OCI-LY7 (cell line): ENCODE data around the gene SPO11. TPM values are rescaled to one million over a fixed set of nuclear protein-coding genes. Genes with fewer than 3 reads are reported as not detected.

Experiments
- BruUV-seq: library from RNA; stranded (reverse); fragments of 400-500 nt; replicated peaks from 2 replicates; lab custom pipeline; 2021; lab: Mats Ljungman, UMichigan
- CTCF ChIA-PET: fragments of 300-600 bp; sonication (Branson Sonifier 250); formaldehyde crosslinking; loops from one replicate; lab custom pipeline; 2022; ENCODE audit warnings: antibody characterized with exemption; ENCODE audit not compliant: unreplicated experiment; lab: Charles Lee
- POLR2A ChIA-PET: fragments of 300-600 bp; sonication (Branson Sonifier 250); formaldehyde crosslinking; loops from one replicate; lab custom pipeline; 2022; ENCODE audit warnings: antibody characterized with exemption; lab: Charles Lee
- DNase-seq: peaks from one replicate; pipeline ENCODE4 v3.0.0-alpha.2; 2015; ENCODE audit warnings: low spot score
- H2AFZ ChIP-seq: fragments of 200-600 bp; sonication (generic), shearing (Covaris generic); 2 replicates; pipeline ENCODE4 v1.6.1; 2014; ENCODE audit warnings: mild to moderate bottlenecking, antibody characterized with exemption, low read length, moderate library complexity
- H3K27ac ChIP-seq: fragments of 200-600 bp; sonication (generic); 2 replicates; pipeline ENCODE4 v1.5.1; 2014; ENCODE audit warnings: mixed run types, low read depth, mild to moderate bottlenecking, moderate library complexity, low read length, inconsistent platforms; ENCODE audit not compliant: poor library complexity, severe bottlenecking
- H3K36me3 ChIP-seq: fragments of 200-600 bp; sonication (generic); 2 replicates; pipeline ENCODE4 v1.6.1; 2014; ENCODE audit warnings: mild to moderate bottlenecking, antibody characterized with exemption, low read length, moderate library complexity, mixed read lengths; ENCODE audit not compliant: insufficient read depth
- H3K4me1 ChIP-seq: fragments of 200-600 bp; sonication (generic); 2 replicates; pipeline ENCODE4 v1.5.1; 2014; ENCODE audit warnings: mild to moderate bottlenecking, low read length; ENCODE audit not compliant: insufficient read depth, poor library complexity, severe bottlenecking
- H3K4me2 ChIP-seq: fragments of 200-600 bp; sonication (generic); 2 replicates; pipeline ENCODE4 v1.6.1; 2014; ENCODE audit warnings: mild to moderate bottlenecking, low read length
- H3K4me3 ChIP-seq: fragments of 200-600 bp; sonication (generic); 2 replicates; pipeline ENCODE4 v1.5.1; 2014; ENCODE audit warnings: mild to moderate bottlenecking, low read depth, low read length; ENCODE audit not compliant: poor library complexity, severe bottlenecking
- H3K79me2 ChIP-seq: fragments of 200-600 bp; sonication (generic); 2 replicates; pipeline ENCODE4 v1.6.1; 2016; ENCODE audit warnings: low read depth, mild to moderate bottlenecking, low read length, moderate library complexity, mixed read lengths; ENCODE audit not compliant: insufficient read depth
- H3K9me2 ChIP-seq: fragments of 200-600 bp; sonication (generic); 2 replicates; pipeline ENCODE4 v1.6.1; 2016; ENCODE audit warnings: mild to moderate bottlenecking, low read length, mixed read lengths; ENCODE audit not compliant: insufficient read depth
- H3K9me3 ChIP-seq: fragments of 200-600 bp; sonication (generic); 2 replicates; pipeline ENCODE4 v1.6.1; 2014; ENCODE audit warnings: mild to moderate bottlenecking, mixed run types, low read length, mixed read lengths
- H4K20me1 ChIP-seq: fragments of 200-600 bp; sonication (generic); 2 replicates; pipeline ENCODE4 v1.6.1; 2014; ENCODE audit warnings: mild to moderate bottlenecking, antibody characterized with exemption, low read length, moderate library complexity, mixed read lengths; ENCODE audit not compliant: insufficient read depth
- EZH2phosphoT487 ChIP-seq: fragments of 200-600 bp; sonication (generic); IDR thresholded peaks from 2 replicates; pipeline ENCODE4 v1.6.1; 2018; ENCODE audit warnings: low read depth, borderline replicate concordance, mild to moderate bottlenecking, mixed run types, antibody characterized with exemption, low read length, moderate library complexity, mixed read lengths
- intact Hi-C: fragments of 100-400 bp; cut with micrococcal nuclease; formaldehyde crosslinking; loops from one replicate; pipeline ENCODE4 v1.10.0; 2022; ENCODE audit not compliant: unreplicated experiment
- total RNA-seq, 2 experiments: library from RNA; depleted of rRNA in 1 of 2; stranded (reverse); fragments of >200 nt in 1 of 2; shearing (Covaris generic) in 1 of 2; gene quantifications; 2 replicates each; pipeline ENCODE4 v1.2.3, GENCODE V29; 2014 to 2022
- TF ChIP-seq, protein P1 (sequence below): fragments of 200-600 bp; sonication (generic); conservative IDR thresholded peaks from 2 replicates; pipeline ENCODE4 v1.5.1; 2014; ENCODE audit warnings: mild to moderate bottlenecking, antibody characterized with exemption, low read length, moderate library complexity, mixed read lengths

Gene SPO11
- total RNA-seq, 2 experiments from 2014 or later = not detected

- Histone ChIP-seq H3K4me1 (peaks cover 91% of the 10 kb centered on the region), H3K79me2 (no peaks in the 10 kb centered on the region), H3K9me2 (no peaks in the 10 kb centered on the region), H4K20me1 (no peaks in the 10 kb centered on the region), H3K36me3 (no peaks in the 10 kb centered on the region), H3K9me3 (no peaks in the 10 kb centered on the region), H3K4me2 (peak overlapping the region; percentile 64), H3K4me3 (no peak overlapping the region), H3K27ac (no peak overlapping the region), H2AFZ (0 out of 2 replicates have a peak overlapping the region, but pooled peaks have one; percentile 11)
- intact Hi-C loops = no loop called here
- DNase-seq = no peak
- CTCF ChIA-PET = no interaction called here
- POLR2A ChIA-PET = interaction anchor here (1.4 to 1.5 kb wide), 2 partner anchors 21 to 35 kb away, joined by 3 to 6 read pairs; no protein-coding TSS in a partner anchor
- TF ChIP-seq, protein P1, sequence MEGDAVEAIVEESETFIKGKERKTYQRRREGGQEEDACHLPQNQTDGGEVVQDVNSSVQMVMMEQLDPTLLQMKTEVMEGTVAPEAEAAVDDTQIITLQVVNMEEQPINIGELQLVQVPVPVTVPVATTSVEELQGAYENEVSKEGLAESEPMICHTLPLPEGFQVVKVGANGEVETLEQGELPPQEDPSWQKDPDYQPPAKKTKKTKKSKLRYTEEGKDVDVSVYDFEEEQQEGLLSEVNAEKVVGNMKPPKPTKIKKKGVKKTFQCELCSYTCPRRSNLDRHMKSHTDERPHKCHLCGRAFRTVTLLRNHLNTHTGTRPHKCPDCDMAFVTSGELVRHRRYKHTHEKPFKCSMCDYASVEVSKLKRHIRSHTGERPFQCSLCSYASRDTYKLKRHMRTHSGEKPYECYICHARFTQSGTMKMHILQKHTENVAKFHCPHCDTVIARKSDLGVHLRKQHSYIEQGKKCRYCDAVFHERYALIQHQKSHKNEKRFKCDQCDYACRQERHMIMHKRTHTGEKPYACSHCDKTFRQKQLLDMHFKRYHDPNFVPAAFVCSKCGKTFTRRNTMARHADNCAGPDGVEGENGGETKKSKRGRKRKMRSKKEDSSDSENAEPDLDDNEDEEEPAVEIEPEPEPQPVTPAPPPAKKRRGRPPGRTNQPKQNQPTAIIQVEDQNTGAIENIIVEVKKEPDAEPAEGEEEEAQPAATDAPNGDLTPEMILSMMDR = no peak
- TF ChIP-seq EZH2phosphoT487 = no peak
- BruUV-seq = no TSS peak
Observed at GRCh38 chr20:57281900-57282299, 47.7 kb upstream of the SPO11 start.

DNA sequence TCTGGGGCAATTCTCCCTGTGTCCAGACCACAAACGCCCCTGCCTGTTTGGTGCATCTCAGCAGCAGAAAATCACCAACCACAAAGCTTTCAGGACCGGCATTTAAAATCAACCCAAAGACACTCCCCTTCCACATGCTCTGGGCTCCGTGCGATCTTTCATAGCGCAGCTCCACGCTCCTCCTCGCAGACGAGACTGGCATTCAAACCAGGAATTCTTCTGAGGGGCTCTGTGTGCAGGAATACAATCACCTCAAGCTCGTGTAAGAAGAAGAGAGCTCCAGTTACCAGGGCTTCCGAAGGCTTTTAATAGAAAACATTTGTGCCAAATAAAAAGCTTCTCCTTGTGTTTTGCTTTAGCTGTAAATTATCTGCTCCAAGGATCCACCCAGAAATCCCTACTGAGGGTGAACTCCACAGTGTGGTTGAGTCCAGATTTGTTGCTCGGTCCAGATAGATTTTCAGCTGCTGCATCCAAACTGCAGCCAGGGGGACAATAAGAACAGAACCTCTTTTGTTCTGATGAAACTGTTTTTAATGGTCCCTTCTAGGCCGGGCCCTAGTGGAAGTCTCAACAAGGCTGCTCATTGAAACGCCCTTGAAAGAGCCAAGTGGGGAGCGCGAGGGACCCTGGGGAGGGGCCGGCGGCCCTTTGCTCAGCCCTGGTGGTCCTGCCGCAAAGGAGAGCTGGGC lies 46.8 kb upstream of the SPO11 start:
- no TSS peak for BruUV-seq
- Histone ChIP-seq H4K20me1 (no peaks in the 10 kb centered on the region), H3K4me2 (peak overlapping the region; percentile 64), H3K36me3 (no peaks in the 10 kb centered on the region), H2AFZ (peak overlapping the region; percentile 71; the same call in 1 of the 2 replicates), H3K4me3 (no peak overlapping the region), H3K4me1 (peaks cover 89% of the 10 kb centered on the region), H3K9me2 (no peaks in the 10 kb centered on the region), H3K79me2 (no peaks in the 10 kb centered on the region), H3K9me3 (no peaks in the 10 kb centered on the region), H3K27ac (peak overlapping the region; percentile 87)
- CTCF ChIA-PET = no interaction called here
- intact Hi-C loops = no loop called here
- TF ChIP-seq, protein P1 = no peak; the same call in 1 of the 2 replicates
- no peak for TF ChIP-seq EZH2phosphoT487
- POLR2A ChIA-PET = interaction anchor here (1.3 to 1.5 kb wide), 3 partner anchors 20 to 38 kb away, joined by 3 to 6 read pairs (median 6); no protein-coding TSS in a partner anchor
- no peak for DNase-seq

- Histone ChIP-seq H3K4me1 (peaks cover 92% of the 10 kb centered on the region), H3K27ac (peak overlapping the region; percentile 87), H3K79me2 (no peaks in the 10 kb centered on the region), H3K36me3 (no peaks in the 10 kb centered on the region), H3K4me2 (peak overlapping the region; percentile 64), H4K20me1 (no peaks in the 10 kb centered on the region), H3K9me2 (no peaks in the 10 kb centered on the region), H3K9me3 (no peaks in the 10 kb centered on the region), H3K4me3 (peak overlapping the region; percentile 18), H2AFZ (peak overlapping the region; percentile 71; the same call in 1 of the 2 replicates)
- no TSS peak for BruUV-seq
- ChIA-PET CTCF (no interaction called here), POLR2A (interaction anchor here (1.3 kb wide), 1 partner anchor 39 kb away, joined by 6 read pairs; no protein-coding TSS in a partner anchor)
- no peak for DNase-seq
- intact Hi-C loops = loop anchor here (2.0 kb wide), 1 partner anchor 33 kb away; no protein-coding TSS in a partner anchor
- TF ChIP-seq EZH2phosphoT487 = no peak
- TF ChIP-seq, protein P1 = no peak
Observed at GRCh38 chr20:57283860-57284259, 45.7 kb upstream of the SPO11 start.
